NCI-H446 treated with DMSO at 0.1 percent for 48 hours (cell line): ENCODE results near the gene IL17C.

Source experiments
- DNase-seq: peaks from one replicate; lab custom pipeline; 2025; lab: John Stamatoyannopoulos, UW

IL17C gene

DNA sequence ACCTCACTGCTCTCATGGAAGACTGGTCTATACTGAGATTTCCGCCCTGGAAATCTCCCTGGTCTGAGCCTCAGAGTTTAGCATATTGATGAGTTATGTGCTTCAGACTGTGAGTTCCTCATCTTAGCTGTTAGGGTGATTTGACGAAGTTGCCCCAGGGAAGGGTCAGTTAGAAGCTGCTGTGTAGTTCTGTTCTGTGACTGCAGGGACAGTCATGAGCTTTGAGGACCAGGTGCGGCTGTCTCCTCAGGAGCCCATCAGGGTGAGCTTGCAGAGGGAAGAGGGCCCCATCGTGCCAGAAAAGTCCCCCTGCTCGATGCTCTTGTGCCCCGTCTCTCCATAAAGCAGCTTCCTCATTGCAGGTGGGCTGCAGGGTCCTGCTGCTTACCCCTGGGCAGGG lies 28.3 kb upstream of the IL17C start:
- DNase-seq, result no peak

DNA sequence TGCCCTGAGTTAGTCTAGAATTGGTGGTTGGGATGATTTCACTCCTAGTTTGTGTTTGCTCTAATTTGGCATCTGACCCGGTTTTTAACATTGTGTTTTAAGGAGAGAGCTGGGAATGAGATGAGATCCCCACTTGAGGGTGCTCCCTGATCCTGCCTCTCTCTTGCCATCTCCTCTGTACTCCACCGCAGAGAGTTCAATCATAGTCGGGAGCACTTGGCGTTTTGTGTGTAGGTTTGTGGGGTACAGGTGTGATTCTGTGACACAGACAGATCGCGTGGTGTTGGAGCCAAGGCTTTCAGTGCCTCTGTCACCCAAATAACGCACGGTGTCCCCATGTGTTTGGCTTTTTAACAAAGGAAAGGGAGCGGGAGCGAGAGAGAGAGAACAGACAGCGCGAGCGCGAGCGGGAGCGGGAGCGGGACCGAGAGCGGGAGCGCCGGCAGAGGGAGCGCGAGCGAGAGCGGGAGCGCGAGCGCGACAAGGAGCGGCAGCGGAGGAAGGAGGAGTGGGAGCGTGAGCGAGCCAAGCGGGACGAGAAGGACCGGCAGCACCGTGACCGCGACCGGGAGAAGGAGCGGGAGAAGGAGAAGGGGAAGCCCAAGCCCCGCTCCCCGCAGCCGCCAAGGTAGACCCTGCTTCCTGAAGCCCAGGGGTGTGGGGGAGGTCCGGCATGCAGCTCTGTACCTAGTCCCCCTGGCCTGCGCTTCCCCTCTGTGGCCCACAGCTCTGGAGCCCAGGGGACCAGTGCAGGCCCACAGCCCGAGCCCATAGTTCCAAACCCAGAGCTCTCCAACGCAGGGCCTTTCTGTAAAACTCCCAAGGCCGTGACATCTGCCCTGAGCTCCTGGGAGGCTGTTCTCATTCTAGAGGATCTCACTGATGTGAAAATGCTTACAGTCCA lies 27.2 kb upstream of the IL17C start:
- DNase-seq, result no peak

DNA sequence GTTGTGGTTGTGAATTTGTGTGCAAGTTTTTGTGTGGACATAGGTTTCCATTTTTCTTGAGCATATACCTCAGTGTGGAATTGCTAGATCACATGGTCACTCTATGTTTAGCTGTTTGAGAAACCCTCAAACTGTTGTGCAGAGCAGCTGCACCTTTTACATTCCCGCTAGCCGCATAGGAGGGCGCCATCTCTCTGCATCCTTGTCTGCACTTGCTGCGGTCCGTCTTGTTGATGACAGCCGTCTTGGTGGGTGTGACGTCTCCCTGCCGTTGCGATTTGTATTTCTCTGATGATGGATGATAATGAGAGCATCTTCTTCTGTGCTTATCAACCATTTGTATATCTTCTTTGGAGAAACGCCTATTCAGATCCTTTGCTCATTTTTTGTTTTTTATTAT lies 25.1 kb upstream of the IL17C start:
- no peak for DNase-seq

- no peak for DNase-seq
Observed at GRCh38 chr16:88613911-88614817, 24.2 kb upstream of the IL17C start.

- no peak for DNase-seq
Observed at GRCh38 chr16:88614818-88615580, 23.4 kb upstream of the IL17C start.

DNA sequence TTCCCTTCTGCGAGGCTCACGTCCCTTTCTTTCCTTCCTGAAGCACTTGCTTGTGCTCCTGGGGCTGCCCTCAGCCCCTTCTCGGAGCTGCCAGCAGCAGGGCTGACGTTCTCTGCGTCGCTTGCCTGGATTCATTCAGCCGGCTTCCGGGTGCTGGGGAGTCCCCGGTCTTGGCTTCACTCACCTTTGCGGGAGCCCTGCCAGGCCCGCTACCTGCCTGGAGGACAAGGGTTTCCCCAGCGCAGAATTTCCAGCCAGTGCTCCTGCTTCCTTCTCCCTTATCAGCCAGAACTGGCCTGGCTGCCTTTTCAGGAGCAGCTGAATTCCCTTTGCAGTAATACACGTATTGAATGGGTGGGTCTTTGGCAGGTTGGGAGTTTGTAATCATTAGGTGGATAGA lies 22.1 kb upstream of the IL17C start:
- DNase-seq, result no peak

- no peak for DNase-seq
Observed at GRCh38 chr16:88616736-88617135, 21.6 kb upstream of the IL17C start.

DNA sequence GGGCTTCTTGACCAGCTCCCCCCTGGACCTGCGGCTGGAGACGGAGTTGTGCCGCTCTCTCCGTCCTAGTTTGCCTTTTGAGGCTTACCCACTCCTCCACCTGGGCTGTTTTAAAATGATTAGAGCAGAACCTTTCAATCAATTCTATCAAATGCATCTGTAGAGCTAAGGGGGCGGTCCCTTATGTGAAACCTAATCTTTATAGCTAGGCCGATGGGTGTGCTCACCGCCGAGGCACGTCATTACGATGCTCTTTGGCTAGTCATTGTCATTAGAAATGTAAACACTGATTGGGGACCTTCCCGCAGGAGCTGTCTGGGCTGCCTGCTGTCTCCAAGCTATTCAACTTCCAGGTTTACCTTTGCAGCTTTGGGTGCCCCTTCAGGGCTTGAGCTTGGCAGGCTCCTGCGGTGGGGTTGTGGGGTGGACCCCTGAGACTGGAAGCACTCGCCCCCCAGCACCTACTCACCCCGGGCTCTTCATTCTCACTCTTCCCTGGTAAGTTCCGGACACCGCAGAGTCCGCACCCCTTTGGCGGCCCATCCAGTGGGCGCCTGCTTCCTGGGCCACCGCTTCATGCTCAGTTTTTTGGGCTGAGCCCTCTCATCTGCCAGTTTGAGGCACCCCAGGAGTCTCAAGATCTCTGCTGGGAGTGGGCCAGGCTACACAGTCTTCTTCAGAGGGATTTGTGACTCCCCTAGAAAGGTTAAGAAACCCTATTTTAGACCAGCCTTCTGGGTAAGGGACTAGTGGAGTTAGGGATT lies 20.9 kb upstream of the IL17C start:
- DNase-seq, result no peak

- no peak for DNase-seq
Observed at GRCh38 chr16:88618182-88618955, 20.0 kb upstream of the IL17C start.

GRCh38 chr16:88618956-88619667 lies 19.3 kb upstream of the IL17C start:
- no peak for DNase-seq

GRCh38 chr16:88619859-88620815 lies 18.2 kb upstream of the IL17C start:
- DNase-seq, result no peak

DNA sequence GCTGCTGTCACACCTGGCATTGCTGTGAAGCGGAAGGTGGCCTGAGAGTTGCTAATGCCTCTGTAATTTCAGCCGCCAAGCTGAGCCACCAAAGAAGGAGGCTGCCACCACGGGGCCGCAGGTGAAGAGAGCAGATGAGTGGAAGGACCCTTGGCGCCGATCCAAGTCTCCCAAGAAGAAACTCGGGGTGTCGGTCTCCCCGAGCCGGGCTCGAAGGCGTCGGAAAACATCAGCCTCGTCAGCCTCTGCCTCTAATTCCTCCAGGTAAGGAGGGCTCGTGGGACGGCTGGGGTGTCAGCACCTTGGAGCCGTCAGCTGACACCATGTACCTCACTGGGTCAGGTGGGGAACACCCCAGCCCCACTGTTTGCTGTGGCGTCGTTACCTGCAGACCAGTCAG lies 16.2 kb upstream of the IL17C start:
- no peak for DNase-seq

GRCh38 chr16:88622866-88623265 lies 15.5 kb upstream of the IL17C start:
- no peak for DNase-seq

GRCh38 chr16:88623858-88624257 lies 14.5 kb upstream of the IL17C start:
- no peak for DNase-seq

GRCh38 chr16:88624481-88624880 lies 13.9 kb upstream of the IL17C start:
- DNase-seq, result no peak

GRCh38 chr16:88624977-88625576 lies 13.3 kb upstream of the IL17C start:
- DNase-seq, result no peak

DNA sequence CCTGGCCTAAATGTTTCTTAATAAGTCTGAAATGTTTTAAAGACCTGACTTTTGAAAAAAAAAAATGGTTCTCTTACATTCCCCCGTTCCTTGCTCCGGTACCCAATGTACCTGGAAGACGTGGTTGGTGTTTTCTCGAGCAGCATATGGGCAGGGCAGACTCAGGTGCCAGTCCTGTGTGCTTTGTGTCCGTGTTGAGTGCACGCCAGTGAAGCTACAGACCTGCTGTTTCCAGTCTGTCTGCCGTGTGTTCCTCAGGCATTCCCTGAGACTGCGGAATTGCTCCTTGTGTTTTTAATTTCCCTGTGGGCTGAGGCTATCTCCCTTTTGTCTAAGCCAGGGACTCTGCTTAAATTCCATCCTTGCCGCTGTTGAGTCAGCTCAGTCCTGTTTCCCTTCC lies 11.7 kb upstream of the IL17C start:
- DNase-seq, result no peak
